Stimulated activated CD8-positive, alpha-beta memory T cell treated with anti-CD3 and anti-CD28 coated beads, Interleukin-15, amount 100 ng/mL, for 48 hours (primary cell): ENCODE results near the gene REM2.
"Not testable (repeated sequence)": the region's sequence is repeated elsewhere in the genome, so short reads cannot be mapped to it uniquely, and the experiment has no call there.

ENCODE experiments used
- DNase-seq, 2 donors: peaks; one replicate each; pipeline ENCODE4 v3.0.0-alpha.2; 2020; ENCODE audit warnings: low read depth in 2 of 2

The REM2 gene

DNA sequence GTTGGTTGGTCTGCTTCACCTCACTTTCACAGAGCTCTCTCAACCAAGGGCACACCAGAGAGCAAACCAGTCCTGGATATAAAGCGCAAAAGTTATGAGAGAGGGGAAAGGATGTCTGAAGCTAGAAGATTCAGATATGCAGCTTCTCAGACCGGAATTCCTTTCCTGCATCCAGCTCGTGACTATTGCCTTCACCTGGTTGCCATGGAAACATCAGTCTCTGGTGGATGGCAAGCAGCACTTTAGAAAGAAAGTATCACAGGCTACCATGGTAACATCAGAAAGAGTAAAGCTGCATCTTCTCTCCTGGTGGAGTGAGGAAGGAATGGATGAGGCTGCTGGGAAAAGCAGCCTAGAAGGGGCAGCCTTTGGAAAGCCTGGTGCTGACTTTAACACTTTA lies 13.7 kb downstream of the REM2 start:
- no peak for DNase-seq

DNA sequence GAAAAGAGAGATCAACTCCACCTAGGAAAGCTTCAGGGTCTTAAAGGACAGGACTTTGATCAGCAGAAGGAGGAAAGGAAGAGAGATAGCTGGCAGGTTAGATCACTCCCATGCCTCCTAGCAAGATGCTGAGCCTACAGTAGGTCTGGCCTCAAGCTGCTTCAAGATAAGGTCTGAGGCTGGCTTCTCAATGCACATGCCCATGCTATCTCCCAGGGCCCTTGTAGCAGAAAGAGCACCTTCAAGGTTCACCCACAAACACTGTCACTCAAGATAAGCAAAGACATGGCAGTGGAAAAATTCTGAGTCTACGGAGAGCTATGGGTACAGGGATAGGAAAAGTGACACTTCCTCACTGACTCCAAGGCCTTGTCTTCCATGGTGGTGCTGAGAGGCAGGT lies 14.3 kb downstream of the REM2 start:
- no peak for DNase-seq

DNA sequence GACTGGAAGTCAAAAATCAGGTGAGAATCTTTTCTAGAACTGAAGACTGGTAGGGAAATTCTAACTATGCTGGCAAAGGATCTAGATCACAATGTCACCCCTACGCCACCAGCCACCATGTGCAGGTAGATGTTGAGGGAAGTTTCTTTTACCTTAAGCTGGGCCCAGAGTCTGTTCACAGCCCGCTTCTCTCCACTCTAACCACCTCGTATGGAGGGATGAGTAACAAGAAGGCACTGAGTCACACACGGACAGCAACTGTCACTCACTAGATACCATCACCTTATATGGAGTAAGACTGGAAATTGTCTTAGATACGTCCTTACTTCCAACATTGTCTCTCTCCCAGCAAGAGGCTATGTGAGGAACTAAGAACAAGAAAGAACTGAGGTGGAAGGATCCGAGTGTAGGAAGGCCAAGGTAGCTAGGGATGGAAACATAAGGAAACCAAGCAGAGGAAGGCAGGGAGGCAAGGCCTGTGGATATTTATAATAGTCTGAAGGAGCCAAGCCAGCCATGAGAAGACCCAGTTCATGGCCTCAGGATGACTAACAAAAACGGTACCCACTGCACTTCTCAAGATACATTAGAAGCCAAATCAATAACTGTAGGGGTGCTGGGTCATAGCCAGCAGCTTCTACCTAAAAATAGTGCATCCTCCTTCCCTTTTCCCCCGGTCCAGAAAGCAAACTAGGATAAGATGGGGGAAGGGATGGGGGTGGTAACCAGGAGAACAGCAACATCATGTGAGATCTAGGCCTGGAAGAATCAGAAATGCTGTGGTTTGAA lies 15.5 kb downstream of the REM2 start:
- no peak for DNase-seq

DNA sequence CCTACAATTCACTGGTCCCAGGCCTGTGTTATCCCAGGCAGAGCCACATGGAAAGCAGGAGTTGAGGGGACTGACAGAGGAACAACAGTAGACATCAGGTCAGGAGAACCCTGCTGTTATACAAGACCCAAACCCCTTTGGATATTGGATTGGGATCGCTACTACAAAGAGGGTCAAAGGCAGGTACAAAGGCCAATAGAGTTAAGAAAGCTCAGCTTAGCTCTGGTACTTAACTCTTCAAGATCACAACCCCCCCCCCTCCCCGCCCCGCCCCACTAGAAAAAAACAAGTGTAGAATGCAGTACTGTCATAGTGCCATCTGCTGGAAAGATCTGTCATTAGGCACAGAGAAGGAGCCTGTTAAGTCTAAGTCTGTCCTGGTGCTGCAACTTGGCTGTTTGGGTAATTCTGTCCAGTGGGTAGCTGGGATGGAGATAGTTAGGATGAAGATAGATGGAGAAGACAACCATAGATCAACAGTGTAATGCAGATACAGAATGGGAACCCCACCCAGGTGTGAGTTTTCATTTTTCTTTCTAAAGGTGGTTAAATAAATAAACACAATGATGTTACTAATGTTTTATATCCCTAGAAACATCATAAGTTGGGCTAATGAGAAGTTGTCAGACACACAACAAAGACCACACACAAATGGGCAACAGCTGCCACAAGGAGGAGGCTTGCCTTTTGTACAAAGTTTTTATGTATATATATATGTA lies 17.2 kb downstream of the REM2 start:
- no peak for DNase-seq

DNA sequence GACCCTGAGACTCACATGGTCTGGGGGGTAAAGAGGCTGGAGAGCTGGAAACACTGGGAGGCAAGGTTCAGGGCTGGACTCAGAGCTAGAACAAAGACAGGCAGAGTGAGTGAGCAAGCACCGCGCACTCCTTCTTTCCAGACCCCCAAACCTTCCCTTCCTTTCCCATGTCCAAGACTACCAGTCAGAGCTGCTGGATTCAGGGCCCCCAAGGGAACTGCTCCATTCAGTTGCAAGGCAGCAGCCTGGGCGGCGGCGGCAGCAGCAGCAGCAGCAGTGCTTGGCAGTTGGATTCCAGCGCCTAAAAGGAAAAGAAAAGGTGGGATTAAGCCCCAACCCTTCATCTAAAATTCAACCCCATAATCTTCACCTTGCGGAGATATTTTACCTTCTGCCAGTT lies 18.8 kb downstream of the REM2 start:
- DNase-seq = no peak

DNA sequence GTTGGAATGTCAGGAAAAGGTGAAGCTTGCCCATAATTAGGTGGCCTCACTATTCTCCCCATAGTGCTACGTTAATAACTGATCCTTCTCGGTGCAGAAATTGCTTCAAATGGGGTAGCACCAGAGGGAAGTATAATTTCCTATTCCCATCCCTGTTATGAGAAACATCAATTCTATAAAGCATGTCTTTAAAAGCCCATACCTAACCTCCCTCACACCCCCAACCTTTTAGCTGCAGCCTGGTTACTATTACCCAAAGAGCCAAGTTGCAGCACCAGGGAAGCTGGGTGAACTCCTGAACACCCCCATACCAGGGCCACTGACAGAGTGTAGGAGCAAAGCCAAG lies 20.7 kb downstream of the REM2 start:
- no peak for DNase-seq

DNA sequence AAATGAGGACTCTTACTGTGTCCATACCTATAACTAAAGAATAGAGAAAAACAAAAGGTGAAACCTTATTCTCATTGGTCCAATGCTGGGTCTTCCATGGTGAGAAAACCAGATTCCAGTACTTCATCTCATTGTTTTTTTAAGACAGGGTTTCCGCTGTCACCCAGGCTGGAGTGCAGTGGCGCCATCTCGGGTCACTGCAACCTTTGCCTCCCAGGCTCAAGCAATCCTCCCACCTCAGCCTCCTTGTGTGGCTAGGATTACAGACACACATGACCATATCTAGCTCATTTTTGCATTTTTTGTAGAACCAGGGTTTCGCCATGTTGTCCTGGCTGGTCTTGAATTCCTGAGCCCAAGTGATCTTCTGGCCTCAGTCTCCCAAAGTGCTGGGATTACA lies 22.6 kb downstream of the REM2 start:
- DNase-seq = no peak

DNA sequence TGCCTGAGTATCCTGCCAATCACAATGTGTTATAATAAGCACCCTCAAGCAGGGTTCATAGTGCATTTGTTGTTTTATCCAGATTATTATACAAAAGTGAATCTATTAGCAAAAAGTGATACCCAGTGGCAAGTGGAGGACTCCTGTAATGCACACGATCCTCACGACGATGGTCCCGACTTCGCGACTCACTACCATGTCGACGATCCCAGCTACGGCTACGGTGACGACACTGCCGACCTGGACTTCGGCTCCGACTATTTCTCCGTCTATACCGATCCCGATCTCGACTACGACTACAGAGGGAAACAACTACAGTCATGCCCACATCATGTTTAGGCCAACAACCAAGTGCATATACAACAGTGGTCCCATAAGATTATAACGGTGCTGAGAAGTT lies 23.1 kb downstream of the REM2 start:
- DNase-seq = no peak

DNA sequence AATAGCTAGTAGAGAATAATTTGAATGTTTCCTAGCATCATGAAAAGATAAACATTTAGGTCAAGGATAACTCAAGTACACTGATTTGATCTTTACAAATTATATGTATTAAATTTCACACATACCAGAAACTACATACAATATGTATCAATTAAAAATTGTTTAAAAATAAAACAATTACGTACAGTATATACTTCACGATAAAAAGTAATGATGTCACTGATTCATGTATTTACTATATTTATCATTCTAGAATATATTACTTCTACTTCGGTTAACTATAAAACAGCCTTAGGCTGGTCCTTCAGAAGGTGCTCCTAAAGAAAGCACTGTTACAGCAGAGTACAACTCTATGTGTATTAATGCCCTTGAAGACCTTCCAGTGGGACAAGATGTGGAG lies 24.4 kb downstream of the REM2 start:
- DNase-seq = no peak

DNA sequence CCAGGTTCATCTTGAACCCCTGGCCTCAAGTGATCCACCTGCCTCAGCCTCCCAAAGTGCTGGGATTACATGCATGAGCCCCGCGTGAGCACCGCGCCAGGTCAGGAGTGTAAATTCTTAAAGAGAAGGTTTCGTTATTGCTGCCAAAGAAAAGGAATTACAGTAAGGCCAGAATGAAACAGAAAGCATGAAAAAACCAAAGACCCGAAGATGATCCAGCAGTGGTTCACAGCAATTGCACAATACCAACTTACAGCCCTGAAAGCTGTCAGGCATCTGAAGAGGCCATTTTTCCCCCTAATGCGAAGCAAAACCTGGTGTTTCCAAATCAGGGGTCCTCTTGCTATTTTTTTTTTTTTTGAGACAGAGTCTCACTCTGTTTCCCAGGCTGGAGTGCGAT lies 25.6 kb downstream of the REM2 start:
- DNase-seq = no peak

DNA sequence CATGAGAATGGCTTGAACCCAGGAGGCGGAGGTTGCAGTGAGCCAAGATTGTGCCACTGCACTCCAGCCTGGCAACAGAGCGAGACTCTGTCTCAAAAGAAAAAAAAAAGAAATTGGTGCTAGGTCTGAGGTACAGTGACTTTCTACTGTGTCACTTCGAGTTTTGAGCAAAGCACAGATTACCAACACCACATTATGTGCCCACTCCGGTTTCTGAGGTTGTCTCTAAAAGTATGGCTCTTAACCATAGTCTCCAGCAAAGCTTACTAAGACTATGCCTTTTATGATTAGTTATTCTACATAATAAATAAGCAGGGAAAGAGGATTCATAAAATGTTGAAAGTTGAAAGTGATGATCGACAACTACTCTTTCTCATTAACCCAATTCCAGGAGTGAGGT lies 27.9 kb downstream of the REM2 start:
- DNase-seq = no peak

DNA sequence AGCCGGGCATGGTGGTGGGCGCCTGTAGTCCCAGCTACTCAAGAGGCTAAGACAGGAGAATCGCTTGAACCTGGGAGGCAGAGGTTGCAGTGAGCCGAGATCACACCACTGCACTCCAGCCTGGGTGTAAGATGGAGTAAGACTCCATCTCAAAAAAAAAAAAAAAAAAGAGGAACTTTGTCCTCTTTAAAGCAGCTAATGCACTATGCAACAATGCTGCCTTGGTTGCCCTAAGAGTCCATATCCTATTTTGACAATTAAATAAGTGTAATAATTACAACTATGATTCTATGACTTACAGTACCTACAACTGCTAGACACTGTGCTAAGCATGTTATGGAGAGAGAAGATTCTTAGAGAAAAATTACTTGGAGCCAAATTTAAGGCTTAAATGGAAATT lies 31.8 kb downstream of the REM2 start:
- DNase-seq = not testable (repeated sequence)

DNA sequence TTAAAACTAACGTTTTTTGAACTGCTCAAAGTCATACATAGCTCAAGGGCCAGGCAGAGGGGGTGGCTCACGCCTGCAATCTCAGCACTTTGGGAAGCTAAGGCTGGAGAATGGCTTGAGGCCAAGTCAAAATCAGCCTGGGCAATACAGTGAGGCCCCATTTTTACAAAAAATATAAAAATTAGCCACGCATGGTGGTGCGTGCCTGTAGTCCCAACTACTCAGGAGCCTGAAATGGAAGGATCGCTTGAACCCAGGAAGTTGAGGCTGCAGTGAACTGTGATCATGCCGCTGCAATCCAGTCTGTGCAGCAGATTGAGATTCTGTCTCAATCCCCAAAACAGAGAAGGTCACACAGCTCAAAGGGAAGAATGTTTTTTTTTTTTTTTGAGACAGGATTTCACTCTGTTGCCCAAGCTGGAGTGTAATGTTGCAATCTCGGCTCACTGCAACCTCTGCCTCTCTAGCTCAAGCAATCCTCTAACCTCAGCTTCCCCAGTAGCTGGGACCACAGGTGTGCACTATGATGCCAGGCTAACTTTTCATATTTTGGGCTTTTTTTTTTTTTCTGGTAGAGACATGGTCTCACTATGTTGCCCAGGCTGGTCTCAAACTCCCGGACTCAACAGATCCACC lies 33.0 kb downstream of the REM2 start:
- DNase-seq = no peak

DNA sequence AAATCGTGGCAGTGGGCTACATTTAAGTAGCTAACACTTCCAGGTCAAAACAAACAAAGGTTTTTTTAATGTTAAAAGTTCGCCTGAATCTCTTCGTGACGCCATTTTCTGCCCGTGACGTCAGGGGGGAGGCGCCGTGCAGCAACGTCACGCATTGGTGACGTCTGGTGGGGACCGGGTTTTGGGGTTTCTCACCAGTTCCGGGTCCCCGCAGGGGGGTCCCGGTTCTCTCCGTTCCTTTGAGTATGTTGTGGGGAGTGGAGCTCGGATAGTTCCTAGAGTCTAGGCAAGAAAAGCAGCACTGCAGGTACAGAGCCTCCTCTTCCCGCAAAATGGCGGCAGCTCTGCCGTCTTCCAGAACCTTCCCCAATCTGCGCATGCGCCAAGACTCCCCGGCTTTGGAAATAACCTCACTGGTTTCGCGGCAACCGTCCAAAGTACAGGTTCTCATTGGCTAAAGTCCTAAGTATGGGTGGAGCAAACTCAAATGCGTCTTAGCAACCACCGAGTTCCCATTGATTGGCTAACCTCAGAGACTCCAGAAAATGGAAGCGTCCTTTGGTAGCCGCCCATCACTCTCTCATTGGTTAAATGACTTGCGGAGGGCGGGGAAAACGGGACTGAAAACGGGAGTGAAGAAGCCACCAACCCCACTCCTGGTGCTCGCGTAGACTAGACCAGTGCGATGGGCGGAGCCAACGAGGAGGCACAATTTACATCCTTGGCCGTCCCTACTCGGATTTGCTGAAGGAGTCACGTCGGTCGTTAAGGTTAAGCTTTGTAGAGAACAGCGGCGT lies 36.0 kb downstream of the REM2 start, which contains the start of gene RBM23:
RBM23 (minus strand) TSS at position 346 of the 797 bp plus-strand sequence.
- peak; percentile 96 to 98 for DNase-seq

DNA sequence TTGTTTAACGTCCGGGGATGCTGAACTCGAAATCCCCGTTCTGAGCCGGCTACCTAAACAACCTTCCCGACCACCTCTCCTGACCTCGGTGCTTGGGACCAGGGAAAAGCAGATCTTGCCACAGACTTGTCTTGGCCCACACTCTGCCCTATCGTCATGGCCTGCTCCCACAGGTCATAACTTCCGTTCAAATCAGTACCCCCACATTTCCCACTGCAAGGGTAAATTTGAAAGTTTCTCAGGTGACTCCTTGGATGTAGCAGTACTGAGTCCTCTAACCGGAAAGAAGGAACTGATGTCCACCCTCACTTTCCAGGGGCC lies 36.5 kb downstream of the REM2 start:
- DNase-seq = no peak

DNA sequence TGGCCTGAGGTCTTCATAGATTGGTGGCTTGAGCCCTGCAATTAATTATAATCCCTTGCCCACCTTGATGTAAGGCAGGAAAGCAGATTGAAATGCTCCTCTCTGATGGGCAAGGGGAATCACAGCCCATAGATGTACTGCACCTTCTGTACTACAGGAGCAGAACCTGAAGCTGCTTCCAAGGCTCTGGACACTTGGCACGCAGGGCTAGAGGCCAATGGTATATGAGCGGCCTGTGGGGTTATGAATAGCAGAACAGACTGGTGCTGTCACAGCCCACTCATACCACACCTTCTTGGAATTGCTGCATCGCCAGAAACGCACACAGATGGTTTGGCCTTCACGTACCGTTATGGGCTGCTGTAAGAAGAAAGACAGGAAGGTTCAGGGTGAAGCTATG lies 37.7 kb downstream of the REM2 start:
- no peak for DNase-seq

DNA sequence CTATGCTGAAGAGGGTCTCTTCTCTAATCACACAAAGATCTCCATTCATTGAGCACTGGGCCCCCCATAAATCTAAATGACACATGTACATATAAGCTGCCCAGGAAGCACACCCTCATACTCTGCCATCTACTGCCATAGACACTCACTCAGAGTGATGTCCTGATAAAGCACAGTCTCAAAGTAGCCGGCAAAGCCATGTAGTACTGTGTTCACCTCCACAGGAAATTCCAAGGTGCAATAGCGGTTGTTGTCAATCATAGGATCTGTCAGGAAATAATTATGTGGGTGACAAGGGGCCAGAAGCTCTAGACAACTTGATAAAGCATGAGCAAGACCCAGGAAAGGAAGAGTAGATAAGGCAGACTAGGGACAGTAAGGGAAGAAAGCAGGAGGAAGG lies 39.3 kb downstream of the REM2 start:
- no peak for DNase-seq

DNA sequence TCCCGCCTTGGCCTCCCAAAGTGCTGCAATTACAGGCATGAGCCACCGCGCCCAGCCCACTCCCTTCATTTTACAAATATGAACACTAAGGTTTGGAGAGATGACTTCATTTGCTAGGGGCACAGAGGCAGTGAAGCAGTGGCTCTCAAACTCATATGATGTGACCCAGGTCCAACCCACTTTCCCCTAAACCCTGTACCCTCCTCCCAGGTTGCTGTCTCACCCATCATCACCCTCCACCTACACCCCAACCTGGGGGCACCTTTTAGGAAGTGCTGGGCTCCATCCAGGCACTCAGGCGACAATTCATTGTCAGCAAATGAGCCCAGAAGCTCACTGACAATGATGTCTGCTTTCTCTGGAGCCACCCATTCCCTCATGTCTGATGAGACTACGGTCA lies 40.7 kb downstream of the REM2 start:
- DNase-seq = no peak

DNA sequence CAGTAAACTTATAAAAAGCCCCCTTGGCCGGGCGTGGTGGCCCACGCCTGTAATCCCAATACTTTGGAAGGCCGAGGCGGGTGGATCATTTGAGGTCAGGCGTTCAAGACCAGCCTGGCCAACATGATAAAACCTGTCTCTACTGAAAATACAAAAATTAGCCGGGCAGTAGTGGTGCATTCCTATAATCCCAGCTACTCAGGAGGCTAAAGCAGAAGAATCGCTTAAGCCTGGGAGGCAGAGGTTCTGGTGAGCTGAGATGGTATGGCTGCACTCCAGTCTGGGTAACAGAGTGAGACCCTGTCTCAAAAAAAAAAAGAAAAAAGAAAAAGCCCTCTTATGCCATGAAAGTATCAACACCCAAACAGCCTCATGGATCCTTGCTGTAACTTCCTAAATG lies 42.5 kb downstream of the REM2 start:
- DNase-seq = no peak

DNA sequence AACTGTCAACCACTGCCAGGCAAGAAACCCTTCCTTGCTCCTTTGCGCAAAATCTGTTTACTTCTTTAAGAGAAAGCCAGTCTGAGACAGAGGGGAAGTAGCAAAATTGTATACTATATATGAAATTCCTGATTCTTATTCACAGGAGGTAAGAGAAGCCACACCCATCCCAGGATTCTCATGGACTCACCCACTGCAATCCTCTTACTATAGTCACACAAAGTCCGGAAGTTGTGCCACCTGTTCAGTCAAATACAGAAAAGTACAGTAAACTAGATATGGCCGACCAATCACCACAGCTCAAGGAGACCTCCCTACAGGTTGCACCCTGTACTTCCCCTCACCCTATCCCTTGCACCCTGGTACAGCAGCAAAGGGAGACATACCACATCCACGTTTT lies 43.3 kb downstream of the REM2 start:
- DNase-seq = no peak

DNA sequence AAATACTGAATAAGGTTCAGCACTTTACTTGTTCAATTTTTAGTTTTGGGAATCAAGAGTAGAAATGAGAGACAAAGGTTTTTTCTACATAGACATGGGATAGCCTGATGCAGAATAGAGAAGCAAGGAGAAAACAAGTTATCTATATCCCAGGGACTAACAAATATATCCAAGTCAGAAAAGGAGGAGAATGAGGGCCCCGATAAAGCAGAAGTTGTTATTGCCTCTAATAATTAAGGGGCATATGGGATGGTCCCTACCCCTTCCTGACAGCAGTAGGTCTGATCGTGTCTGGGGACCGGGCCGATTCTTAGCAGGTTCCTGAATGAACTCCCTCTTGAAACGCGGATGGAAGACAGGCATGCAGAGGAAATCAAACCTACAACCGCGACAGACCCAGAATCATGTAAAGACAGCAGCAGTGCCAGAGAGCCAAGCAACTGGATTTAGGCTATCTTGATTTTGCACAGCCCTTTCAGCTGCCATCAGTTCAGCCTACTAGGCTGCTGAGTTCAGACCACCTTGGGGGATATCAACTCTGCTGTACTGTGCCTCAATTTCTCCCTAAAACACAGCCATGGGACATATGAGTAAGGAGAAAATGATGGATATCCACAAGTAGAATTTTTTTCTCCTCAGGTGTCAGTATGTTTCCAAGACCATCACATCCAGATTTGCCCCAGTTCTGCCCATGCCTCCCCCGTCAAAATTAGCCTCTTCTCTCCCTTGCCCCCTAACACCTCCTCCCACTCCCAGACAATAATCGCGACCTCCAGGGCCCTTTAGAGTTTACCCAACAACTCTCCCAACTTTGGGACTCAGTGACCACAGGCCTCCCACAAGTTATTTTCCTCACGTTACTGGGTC lies 45.4 kb downstream of the REM2 start:
- DNase-seq = no peak
